22Rv1 (cell line): ENCODE results near the gene HORMAD2.

Experiments
- CTCF ChIP-seq: fragments of 450-650 bp; IDR thresholded peaks from 2 replicates; pipeline ENCODE4 v1.5.1; 2017; ENCODE audit warnings: mild to moderate bottlenecking
- ZFX ChIP-seq: fragments of 450-650 bp; IDR thresholded peaks from 2 replicates; pipeline ENCODE4 v1.6.1; 2017; ENCODE audit warnings: antibody characterized with exemption, borderline replicate concordance

- TF ChIP-seq CTCF (no peak), ZFX (no peak)
Observed at GRCh38 chr22:30129636-30130035, 49.4 kb downstream of the HORMAD2 start.
